B cell (primary cell): ENCODE data around the gene RPTOR. TPM values are rescaled to one million over a fixed set of nuclear protein-coding genes. Genes with fewer than 3 reads are reported as not detected.

Experiments
- ATAC-seq: fragments of 200-7000 bp; cut with Tn5 transposase; one replicate; pipeline ENCODE4 v1.10.0; 2021; ENCODE audit warnings: low read depth, mild to moderate bottlenecking, moderate number of reproducible peaks, moderate library complexity
- CTCF ChIA-PET: fragments of 350-600 bp; sonication (Branson Sonifier 250); formaldehyde crosslinking; loops from one replicate; lab custom pipeline; 2021; ENCODE audit warnings: antibody characterized with exemption, inconsistent platforms; lab: Charles Lee
- POLR2A ChIA-PET: fragments of 350-600 bp; sonication (Branson Sonifier 250); formaldehyde crosslinking; loops from one replicate; lab custom pipeline; 2021; ENCODE audit warnings: antibody characterized with exemption; lab: Charles Lee
- DNase-seq: peaks from one replicate; pipeline ENCODE4 v3.0.0; 2013
- H2AFZ ChIP-seq: 2 replicates; pipeline ENCODE4 v1.6.1; 2012; ENCODE audit warnings: mild to moderate bottlenecking, low read depth, low read length; ENCODE audit not compliant: insufficient read depth, poor library complexity, severe bottlenecking
- H3K27ac ChIP-seq, 2 donors: 1 replicate in 1 of 2; 2 replicates in 1 of 2; pipeline ENCODE4 v1.5.1; 2012 to 2013; ENCODE audit warnings: low read length in 2 of 2, mild to moderate bottlenecking in 2 of 2, moderate library complexity in 1 of 2
- H3K27me3 ChIP-seq, 4 experiments: fragments of 200-600 bp in 1 of 4; sonication (generic) in 1 of 4; replicated peaks in 1 of 4; 1 replicate in 2 of 4; 2 replicates in 2 of 4; pipeline versions ENCODE4 v1.6.1 to v1.7.0; 2013 to 2016; ENCODE audit warnings: low read length in 3 of 4, mild to moderate bottlenecking in 2 of 4, mixed read lengths in 1 of 4, moderate library complexity in 1 of 4; ENCODE audit not compliant: insufficient read depth in 4 of 4, control insufficient read depth in 3 of 4; ENCODE audit errors: control extremely low read depth in 1 of 4
- H3K36me3 ChIP-seq, 2 experiments: replicated peaks in 1 of 2; 1 replicate in 1 of 2; 2 replicates in 1 of 2; pipeline versions ENCODE4 v1.6.1 to v1.7.1; 2013; ENCODE audit warnings: low read length in 1 of 2; ENCODE audit not compliant: insufficient read depth in 2 of 2, control insufficient read depth in 1 of 2; ENCODE audit errors: control extremely low read depth in 1 of 2, extremely low read depth in 1 of 2
- H3K4me1 ChIP-seq, 2 donors: fragments of 200-600 bp in 1 of 2; sonication (generic) in 1 of 2; 1 replicate in 1 of 2; 2 replicates in 1 of 2; pipeline versions ENCODE4 v1.5.1 to v1.6.1; 2013 to 2017; ENCODE audit warnings: low read length in 2 of 2; ENCODE audit not compliant: control insufficient read depth in 2 of 2, insufficient read depth in 2 of 2
- H3K4me2 ChIP-seq: replicated peaks from 2 replicates; pipeline ENCODE3; 2012; ENCODE audit warnings: mild to moderate bottlenecking, low read depth, low read length; ENCODE audit not compliant: poor library complexity, severe bottlenecking
- H3K4me3 ChIP-seq, 5 experiments: fragments of 200-600 bp in 1 of 5; sonication (generic) in 1 of 5; 1 replicate in 3 of 5; 2 replicates in 2 of 5; pipeline versions ENCODE4 v1.5.1 to v1.7.0; 2011 to 2016; ENCODE audit warnings: low read length in 4 of 5, mild to moderate bottlenecking in 4 of 5, low read depth in 2 of 5, control low read depth in 1 of 5, moderate library complexity in 1 of 5; ENCODE audit not compliant: insufficient read depth in 1 of 5; ENCODE audit errors: control extremely low read depth in 1 of 5, extremely low read depth in 1 of 5
- H3K79me2 ChIP-seq: fragments of 200-600 bp; sonication (generic); one replicate; pipeline ENCODE4 v1.6.0; 2016; ENCODE audit warnings: low read length; ENCODE audit not compliant: control insufficient read depth, insufficient read depth
- H3K9ac ChIP-seq: fragments of 200-600 bp; sonication (generic); 2 replicates; pipeline ENCODE4 v1.6.1; 2017; ENCODE audit warnings: mild to moderate bottlenecking, low read length, moderate library complexity
- H3K9me3 ChIP-seq, 3 donors: one replicate each; pipeline versions ENCODE4 v1.6.1 to v1.7.1; 2013; ENCODE audit warnings: low read length in 2 of 3; ENCODE audit not compliant: control insufficient read depth in 2 of 3, insufficient read depth in 1 of 3; ENCODE audit errors: control extremely low read depth in 1 of 3
- H4K20me1 ChIP-seq: 2 replicates; pipeline ENCODE4 v1.6.0; 2012; ENCODE audit warnings: mild to moderate bottlenecking, low read length; ENCODE audit not compliant: insufficient read depth, control insufficient read depth, poor library complexity, severe bottlenecking
- H3K27ac Mint-ChIP-seq: one replicate; pipeline ENCODE4 v1.8.0; 2021; ENCODE audit warnings: mixed read lengths
- H3K27me3 Mint-ChIP-seq: one replicate; pipeline ENCODE4 v1.8.0; 2021; ENCODE audit warnings: mixed read lengths
- H3K4me1 Mint-ChIP-seq: one replicate; pipeline ENCODE4 v1.8.0; 2021; ENCODE audit warnings: mixed read lengths
- H3K4me3 Mint-ChIP-seq: one replicate; pipeline ENCODE4 v1.8.0; 2021; ENCODE audit warnings: mixed read lengths
- H3K9me3 Mint-ChIP-seq: one replicate; pipeline ENCODE4 v1.8.0; 2022; ENCODE audit warnings: mixed read lengths; ENCODE audit not compliant: insufficient read depth
- EZH2 ChIP-seq: IDR thresholded peaks from 2 replicates; pipeline ENCODE4 v1.6.1; 2012; ENCODE audit warnings: borderline replicate concordance, low read depth, mild to moderate bottlenecking, moderate library complexity, low read length; ENCODE audit not compliant: insufficient read depth, poor library complexity, severe bottlenecking
- WGBS: methylation state at CpG from one replicate; pipeline ENCODE4 v1.1.5; 2013; ENCODE audit warnings: missing lambda C conversion rate; ENCODE audit not compliant: insufficient coverage; 5-methylcytosine and 5-hydroxymethylcytosine counted together
- intact Hi-C: fragments of 100-400 bp; cut with micrococcal nuclease; formaldehyde crosslinking; loops from one replicate; pipeline ENCODE4 v1.10.0; 2022
- polyA plus RNA-seq: library from polyadenylated mRNA; depleted of rRNA; stranded (reverse); fragments of >200 nt; gene quantifications from 2 replicates; pipeline ENCODE4 v1.2.3, GENCODE V29; 2012
- total RNA-seq, 2 donors: library from RNA; stranded (reverse); fragments of 120-200 nt in 1 of 2; gene quantifications; 1 replicate in 1 of 2; 2 replicates in 1 of 2; pipeline versions ENCODE4 v1.2.3 to v1.2.4, GENCODE V29; 2013 to 2022
- TF ChIP-seq, protein P1 (sequence below): fragments of 200-600 bp; IDR thresholded peaks from one replicate; pipeline ENCODE4 v1.8.0; 2022; ENCODE audit warnings: antibody characterized with exemption, mild to moderate bottlenecking

Gene RPTOR
- total and polyA plus RNA-seq, 2 donors (not counting 1 experiment from before 2014, with no cell fraction given): 13.4 to 58.8 TPM

DNA sequence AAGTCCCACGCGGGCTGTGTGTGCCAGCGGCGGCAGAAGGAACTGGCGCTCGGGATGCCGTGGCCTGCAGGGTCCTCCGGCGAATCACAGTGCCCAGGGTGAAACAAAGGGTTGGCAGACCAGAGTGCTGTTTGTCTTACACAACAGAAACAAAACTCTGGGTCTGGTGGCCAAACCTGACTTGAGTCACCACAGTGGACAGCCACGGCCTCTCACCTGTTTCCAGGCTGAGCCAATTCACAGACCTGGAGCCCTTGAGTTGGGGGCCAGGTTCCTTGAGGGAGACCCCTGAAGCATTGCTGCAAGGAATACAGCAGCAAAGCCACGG lies 444.9 kb downstream of the RPTOR start:
- H3K4me1 ChIP-seq: peaks cover 36 to 60% of the 10 kb centered on the region in 2 donors
- H3K9ac ChIP-seq: peak overlapping the region; percentile 42
- peaks cover 5% of the 10 kb centered on the region for H3K79me2 ChIP-seq
- H4K20me1 ChIP-seq: peaks cover 22% of the 10 kb centered on the region
- peak overlapping the region; percentile 76 for H3K4me2 ChIP-seq
- DNase-seq (no peak), ATAC-seq (no peak)
- Mint-ChIP-seq H3K4me1 (peaks cover 40% of the 10 kb centered on the region), H3K9me3 (no peaks in the 10 kb centered on the region), H3K27me3 (no peaks in the 10 kb centered on the region), H3K4me3 (peak overlapping the region; percentile 85), H3K27ac (no peak overlapping the region)
- WGBS: 87% methylated on average over 11 of the region's 11 CpGs
- H3K27ac ChIP-seq: no peak overlapping the region
- peak overlapping the region; percentile 77 for H2AFZ ChIP-seq
- H3K36me3 ChIP-seq: no peaks in the 10 kb centered on the region
- H3K27me3 ChIP-seq: no peaks in the 10 kb centered on the region
- H3K9me3 ChIP-seq: no peaks in the 10 kb centered on the region
- peak overlapping the region in 1 of 5 experiments; percentile 1 for H3K4me3 ChIP-seq
- ChIA-PET CTCF (interaction anchor here (0.5 to 2.7 kb wide), 15 partner anchors 10 to 563 kb away, joined by 3 to 25 read pairs (median 4); no protein-coding TSS in a partner anchor), POLR2A (no interaction called here)
- intact Hi-C loops: loop anchor here (5.0 to 10.0 kb wide), 2 partner anchors 33 to 255 kb away; no protein-coding TSS in a partner anchor
- TF ChIP-seq, protein P1, sequence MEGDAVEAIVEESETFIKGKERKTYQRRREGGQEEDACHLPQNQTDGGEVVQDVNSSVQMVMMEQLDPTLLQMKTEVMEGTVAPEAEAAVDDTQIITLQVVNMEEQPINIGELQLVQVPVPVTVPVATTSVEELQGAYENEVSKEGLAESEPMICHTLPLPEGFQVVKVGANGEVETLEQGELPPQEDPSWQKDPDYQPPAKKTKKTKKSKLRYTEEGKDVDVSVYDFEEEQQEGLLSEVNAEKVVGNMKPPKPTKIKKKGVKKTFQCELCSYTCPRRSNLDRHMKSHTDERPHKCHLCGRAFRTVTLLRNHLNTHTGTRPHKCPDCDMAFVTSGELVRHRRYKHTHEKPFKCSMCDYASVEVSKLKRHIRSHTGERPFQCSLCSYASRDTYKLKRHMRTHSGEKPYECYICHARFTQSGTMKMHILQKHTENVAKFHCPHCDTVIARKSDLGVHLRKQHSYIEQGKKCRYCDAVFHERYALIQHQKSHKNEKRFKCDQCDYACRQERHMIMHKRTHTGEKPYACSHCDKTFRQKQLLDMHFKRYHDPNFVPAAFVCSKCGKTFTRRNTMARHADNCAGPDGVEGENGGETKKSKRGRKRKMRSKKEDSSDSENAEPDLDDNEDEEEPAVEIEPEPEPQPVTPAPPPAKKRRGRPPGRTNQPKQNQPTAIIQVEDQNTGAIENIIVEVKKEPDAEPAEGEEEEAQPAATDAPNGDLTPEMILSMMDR: no peak

DNA sequence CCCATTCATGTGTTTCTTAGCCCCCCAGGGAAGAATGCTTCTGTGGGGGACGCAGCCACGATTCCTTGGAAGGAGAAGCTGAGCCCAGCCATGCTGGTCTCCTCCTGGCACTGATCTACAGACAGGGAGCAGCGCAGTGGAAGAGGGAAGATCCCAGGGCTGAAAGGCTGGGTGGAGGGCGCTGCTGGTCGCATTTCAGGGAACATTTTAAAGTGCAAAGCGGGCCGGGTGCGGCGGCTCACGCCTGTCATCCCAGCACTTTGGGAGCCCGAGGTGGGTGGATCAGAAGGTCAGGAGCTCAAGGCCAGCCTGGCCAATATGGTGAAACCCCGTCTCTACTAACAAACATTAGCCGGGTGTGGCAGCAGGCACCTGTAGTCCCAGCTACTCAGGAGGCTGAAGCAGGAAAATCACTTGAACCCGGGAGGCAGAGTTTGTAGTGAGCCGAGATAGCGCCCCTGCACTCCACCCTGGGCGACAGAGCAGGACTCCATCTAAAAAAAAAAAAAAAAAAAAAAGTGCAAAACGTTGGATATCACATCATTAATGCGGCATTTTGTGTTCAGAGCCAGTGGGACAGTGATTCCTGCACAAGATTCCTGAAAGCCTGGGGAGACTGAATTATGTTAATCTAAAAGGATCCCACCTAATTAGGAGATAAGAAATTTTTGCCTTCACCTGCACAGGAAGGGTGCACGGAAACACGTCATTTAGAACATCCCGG lies 446.4 kb downstream of the RPTOR start:
- Mint-ChIP-seq H3K4me1 (peaks cover 39% of the 10 kb centered on the region), H3K4me3 (peak overlapping the region; percentile 85), H3K27ac (peak overlapping the region; percentile 84), H3K27me3 (no peaks in the 10 kb centered on the region), H3K9me3 (no peaks in the 10 kb centered on the region)
- CTCF ChIA-PET: interaction anchor here (1.0 to 1.3 kb wide), 3 partner anchors 27 to 565 kb away, joined by 3 read pairs; no protein-coding TSS in a partner anchor
- Histone ChIP-seq H3K9ac (peak overlapping the region; percentile 80), H2AFZ (peak overlapping the region; percentile 94), H3K36me3 (peaks cover 0 to 11% of the 10 kb centered on the region in 2 experiments), H3K27me3 (no peaks in the 10 kb centered on the region), H4K20me1 (peaks cover 22% of the 10 kb centered on the region), H3K4me1 (peaks cover 32 to 56% of the 10 kb centered on the region in 2 donors), H3K79me2 (peaks cover 5% of the 10 kb centered on the region), H3K4me2 (peak overlapping the region; percentile 95), H3K9me3 (no peaks in the 10 kb centered on the region), H3K27ac (peak overlapping the region; percentile 33 to 46), H3K4me3 (peak overlapping the region; percentile 68 to 88 (median 78))
- no peak for TF ChIP-seq EZH2
- TF ChIP-seq, protein P1: no peak
- ATAC-seq (no peak), DNase-seq (no peak)
- POLR2A ChIA-PET: no interaction called here
- intact Hi-C loops: loop anchor here (5.0 kb wide), 1 partner anchor 41 kb away; no protein-coding TSS in a partner anchor
- WGBS: 70% methylated on average over 16 of the region's 22 CpGs
